Measurements from ENCODE around the gene RAI1. TPM values are rescaled to one million over a fixed set of nuclear protein-coding genes. Genes with fewer than 3 reads are reported as not detected.

Gene RAI1
- total and polyA plus RNA-seq, 2 of the 13 experiments (the other 11 are each of a cell fraction or from before 2014, with no cell fraction given): 3.4 to 5.2 TPM

- no peak; the same call in none of the 2 replicates for TF ChIP-seq HNF1B (CRISPR knock-in tag; IDR thresholded peaks at IDR 0.05)
- TF ChIP-seq ZNF451 (CRISPR knock-in tag; IDR thresholded peaks at IDR 0.05): peak; percentile 82
- TF ChIP-seq ZNF496 (CRISPR knock-in tag; IDR thresholded peaks at IDR 0.05; ENCODE audit: insufficient replicate concordance): no peak
- TF ChIP-seq SKI (IDR thresholded peaks at IDR 0.05; ENCODE audit: partially characterized antibody): peak; percentile 90
- TF ChIP-seq SRF (IDR thresholded peaks at IDR 0.05; ENCODE audit: low read depth, low read length): no peak
- peak; percentile 100 for TF ChIP-seq RXRA (CRISPR knock-in tag; IDR thresholded peaks at IDR 0.05)
- peak; percentile 72 for TF ChIP-seq ZNF747 (CRISPR knock-in tag; IDR thresholded peaks at IDR 0.05; ENCODE audit: borderline replicate concordance)
- TF ChIP-seq ELF3 (CRISPR knock-in tag; IDR thresholded peaks at IDR 0.05): 0 out of 2 replicates have a peak, but pooled peaks have one; percentile 32
- no peak; the same call in 1 of the 2 replicates for TF ChIP-seq ZNF589 (CRISPR knock-in tag; conservative IDR thresholded peaks at IDR 0.05)
- TF ChIP-seq ZBTB42 (CRISPR knock-in tag; IDR thresholded peaks at IDR 0.05): peak; percentile 88; the same call in 1 of the 2 replicates
- TF ChIP-seq, protein P1, sequence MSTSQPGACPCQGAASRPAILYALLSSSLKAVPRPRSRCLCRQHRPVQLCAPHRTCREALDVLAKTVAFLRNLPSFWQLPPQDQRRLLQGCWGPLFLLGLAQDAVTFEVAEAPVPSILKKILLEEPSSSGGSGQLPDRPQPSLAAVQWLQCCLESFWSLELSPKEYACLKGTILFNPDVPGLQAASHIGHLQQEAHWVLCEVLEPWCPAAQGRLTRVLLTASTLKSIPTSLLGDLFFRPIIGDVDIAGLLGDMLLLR (CRISPR knock-in tag; IDR thresholded peaks at IDR 0.05): peak; percentile 82; the same call in 1 of the 2 replicates
- no peak for TF ChIP-seq ZNF460 (CRISPR knock-in tag; IDR thresholded peaks at IDR 0.05; ENCODE audit: borderline replicate concordance)
- no peak for TF ChIP-seq TCF7 (IDR thresholded peaks at IDR 0.05; ENCODE audit: low read depth)
- TF ChIP-seq NCOA5 (CRISPR knock-in tag; IDR thresholded peaks at IDR 0.05): no peak
- no peak for TF ChIP-seq GABPA (IDR thresholded peaks at IDR 0.05; ENCODE audit: low read depth, low read length)
- no peak for TF ChIP-seq GABPA (CRISPR knock-in tag; IDR thresholded peaks at IDR 0.05; ENCODE audit: low read depth)
- no peak for TF ChIP-seq ZNF550 (CRISPR knock-in tag; IDR thresholded peaks at IDR 0.05; ENCODE audit: borderline replicate concordance)
- TF ChIP-seq, protein P2, sequence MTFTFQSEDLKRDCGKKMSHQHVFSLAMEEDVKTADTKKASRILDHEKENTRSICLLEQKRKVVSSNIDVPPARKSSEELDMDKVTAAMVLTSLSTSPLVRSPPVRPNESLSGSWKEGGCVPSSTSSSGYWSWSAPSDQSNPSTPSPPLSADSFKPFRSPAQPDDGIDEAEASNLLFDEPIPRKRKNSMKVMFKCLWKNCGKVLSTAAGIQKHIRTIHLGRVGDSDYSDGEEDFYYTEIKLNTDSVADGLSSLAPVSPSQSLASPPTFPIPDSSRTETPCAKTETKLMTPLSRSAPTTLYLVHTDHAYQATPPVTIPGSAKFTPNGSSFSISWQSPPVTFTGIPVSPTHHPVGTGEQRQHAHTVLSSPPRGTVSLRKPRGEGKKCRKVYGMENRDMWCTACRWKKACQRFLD (CRISPR knock-in tag; IDR thresholded peaks at IDR 0.05; ENCODE audit: borderline replicate concordance): peak; percentile 53; the same call in 1 of the 2 replicates
- peak; percentile 55; the same call in 1 of the 2 replicates for TF ChIP-seq SOX5 (CRISPR knock-in tag; IDR thresholded peaks at IDR 0.05; ENCODE audit: borderline replicate concordance)
- TF ChIP-seq ZMYM4 (CRISPR knock-in tag; IDR thresholded peaks at IDR 0.05): peak; percentile 30; the same call in 1 of the 2 replicates
- peak; percentile 48 for TF ChIP-seq XRCC5 (optimal IDR thresholded peaks at IDR 0.05; ENCODE audit: low read length)
- peak; percentile 28; the same call in 1 of the 2 replicates for TF ChIP-seq CBX5 (CRISPR knock-in tag; IDR thresholded peaks at IDR 0.05; ENCODE audit: borderline replicate concordance)
- no peak for TF ChIP-seq MTA3 (CRISPR knock-in tag; IDR thresholded peaks at IDR 0.05)
- TF ChIP-seq ZBTB26 (CRISPR knock-in tag; IDR thresholded peaks at IDR 0.05; ENCODE audit: borderline replicate concordance): no peak
- TF ChIP-seq ZNF629 (CRISPR knock-in tag; conservative IDR thresholded peaks at IDR 0.05): no peak
- peak; percentile 94 for TF ChIP-seq ZNF749 (CRISPR knock-in tag; IDR thresholded peaks at IDR 0.05; ENCODE audit: borderline replicate concordance)
These were observed 155.1 kb downstream of the RAI1 start (continued) for GRCh38 chr17:17836250-17836817.

All from HepG2 (cell line).